CD14-positive monocyte (primary cell): Measurements from ENCODE around the gene MCF2L2. TPM values are rescaled to one million over a fixed set of nuclear protein-coding genes. Genes with fewer than 3 reads are reported as not detected.

Experiments used
- DNase-seq, 3 donors: peaks; one replicate each; pipeline ENCODE4 v3.0.0-alpha.2; 2011 to 2022
- H2AFZ ChIP-seq: 2 replicates; pipeline ENCODE4 v1.6.0; 2012; ENCODE audit warnings: mild to moderate bottlenecking, low read depth, low read length, inconsistent platforms; ENCODE audit not compliant: insufficient read depth, poor library complexity, severe bottlenecking
- H3K27ac ChIP-seq, 2 donors: 1 replicate in 1 of 2; 2 replicates in 1 of 2; pipeline ENCODE4 v1.5.1; 2012 to 2013; ENCODE audit warnings: low read length in 2 of 2, control low read depth in 1 of 2, inconsistent platforms in 1 of 2, low read depth in 1 of 2, mild to moderate bottlenecking in 1 of 2
- H3K27me3 ChIP-seq, 2 donors: one replicate each; pipeline versions ENCODE4 v1.6.0 to v1.6.1; 2011 to 2013; ENCODE audit warnings: low read length in 2 of 2; ENCODE audit not compliant: control insufficient read depth in 2 of 2, insufficient read depth in 2 of 2
- H3K36me3 ChIP-seq, 2 donors: replicated peaks in 1 of 2; 1 replicate in 1 of 2; 2 replicates in 1 of 2; pipeline versions ENCODE4 v1.5.1 to v1.6.1; 2012 to 2013; ENCODE audit warnings: low read length in 2 of 2, control low read depth in 1 of 2, inconsistent platforms in 1 of 2, mild to moderate bottlenecking in 1 of 2; ENCODE audit not compliant: insufficient read depth in 2 of 2, control insufficient read depth in 1 of 2
- H3K4me1 ChIP-seq, 2 donors: 1 replicate in 1 of 2; 2 replicates in 1 of 2; pipeline versions ENCODE4 v1.5.1 to v1.6.1; 2012 to 2013; ENCODE audit warnings: low read length in 2 of 2, control low read depth in 1 of 2, inconsistent platforms in 1 of 2, mild to moderate bottlenecking in 1 of 2, moderate library complexity in 1 of 2; ENCODE audit not compliant: insufficient read depth in 2 of 2, control insufficient read depth in 1 of 2
- H3K4me2 ChIP-seq: replicated peaks from 2 replicates; pipeline ENCODE3; 2012; ENCODE audit warnings: low read length, moderate library complexity, mild to moderate bottlenecking; ENCODE audit not compliant: poor library complexity, severe bottlenecking; ENCODE audit errors: extremely low read depth
- H3K4me3 ChIP-seq, 3 experiments: fragments of 200-600 bp in 1 of 3; sonication (generic) in 1 of 3; replicated peaks in 1 of 3; 1 replicate in 2 of 3; 2 replicates in 1 of 3; pipeline ENCODE4 v1.5.1; 2011 to 2013; ENCODE audit warnings: low read length in 3 of 3, mild to moderate bottlenecking in 3 of 3, control low read depth in 2 of 3, low read depth in 2 of 3, inconsistent platforms in 1 of 3, moderate library complexity in 1 of 3
- H3K79me2 ChIP-seq: 2 replicates; pipeline ENCODE4 v1.6.0; 2012; ENCODE audit warnings: mild to moderate bottlenecking, control low read depth, inconsistent platforms, low read length, moderate library complexity; ENCODE audit not compliant: insufficient read depth
- H3K9ac ChIP-seq: 2 replicates; pipeline ENCODE4 v1.6.0; 2017; ENCODE audit warnings: low read length, mild to moderate bottlenecking; ENCODE audit not compliant: insufficient read depth, poor library complexity, severe bottlenecking
- H3K9me3 ChIP-seq, 2 donors: replicated peaks in 1 of 2; 1 replicate in 1 of 2; 2 replicates in 1 of 2; pipeline versions ENCODE4 v1.5.1 to v1.6.1; 2012 to 2013; ENCODE audit warnings: low read length in 2 of 2, control low read depth in 1 of 2; ENCODE audit not compliant: control insufficient read depth in 1 of 2, insufficient read depth in 1 of 2
- H4K20me1 ChIP-seq: 2 replicates; pipeline ENCODE4 v1.6.0; 2012; ENCODE audit warnings: mild to moderate bottlenecking, low read length, control low read depth, moderate library complexity; ENCODE audit not compliant: insufficient read depth
- H3K27ac Mint-ChIP-seq, 7 donors: one replicate each; pipeline ENCODE4 v1.8.0; 2020; ENCODE audit warnings: mild to moderate bottlenecking in 7 of 7, mixed read lengths in 7 of 7, moderate library complexity in 6 of 7, inconsistent platforms in 2 of 7
- H3K27me3 Mint-ChIP-seq, 3 donors: one replicate each; pipeline ENCODE4 v1.8.0; 2021 to 2022; ENCODE audit warnings: low read depth in 3 of 3, mild to moderate bottlenecking in 3 of 3, mixed read lengths in 3 of 3, moderate library complexity in 3 of 3, inconsistent platforms in 1 of 3
- H3K36me3 Mint-ChIP-seq, 2 donors: one replicate each; pipeline ENCODE4 v1.8.0; 2020; ENCODE audit warnings: mixed read lengths in 2 of 2, inconsistent platforms in 1 of 2, mild to moderate bottlenecking in 1 of 2
- H3K4me1 Mint-ChIP-seq: one replicate; pipeline ENCODE4 v1.8.0; 2020; ENCODE audit warnings: mild to moderate bottlenecking, mixed read lengths
- H3K4me3 Mint-ChIP-seq, 2 donors: one replicate each; pipeline ENCODE4 v1.8.0; 2020; ENCODE audit warnings: mild to moderate bottlenecking in 2 of 2, mixed read lengths in 2 of 2, moderate library complexity in 1 of 2
- H3K9me3 Mint-ChIP-seq, 7 donors: one replicate each; pipeline ENCODE4 v1.8.0; 2020 to 2022; ENCODE audit warnings: mixed read lengths in 7 of 7, mild to moderate bottlenecking in 6 of 7, moderate library complexity in 6 of 7, inconsistent platforms in 2 of 7
- CTCF ChIP-seq: fragments of 200-600 bp; IDR thresholded peaks from one replicate; pipeline ENCODE4 v1.8.0; 2022; ENCODE audit warnings: antibody characterized with exemption, mild to moderate bottlenecking
- WGBS: methylation state at CpG from one replicate; pipeline ENCODE4 v1.1.5; 2013; ENCODE audit warnings: missing lambda C conversion rate; ENCODE audit not compliant: insufficient coverage; 5-methylcytosine and 5-hydroxymethylcytosine counted together
- intact Hi-C, 2 donors: fragments of 100-400 bp; cut with micrococcal nuclease; formaldehyde crosslinking; loops; one replicate each; pipeline versions ENCODE4 v1.15.0 to v1.15.1; 2023
- polyA plus RNA-seq, 3 donors: library from polyadenylated mRNA; depleted of rRNA in 1 of 3; unstranded in 2 of 3; stranded (reverse) in 1 of 3; fragments of 300-500 nt in 2 of 3; fragments of >200 nt in 1 of 3; fragmentation: Illumina TruSeq in 2 of 3; gene quantifications; 1 replicate in 2 of 3; 2 replicates in 1 of 3; pipeline ENCODE4 v1.2.3, GENCODE V29; 2012 to 2021

Gene MCF2L2
- polyA plus RNA-seq, 3 donors = 0.01 to 0.13 TPM; not detected in 1

GRCh38 chr3:183151086-183151485, 277.3 kb downstream of the MCF2L2 start:
- Histone ChIP-seq H4K20me1 (no peaks in the 10 kb centered on the region), H3K4me3 (no peak overlapping the region), H3K4me1 (peaks cover 0 to 2% of the 10 kb centered on the region in 2 donors), H3K27ac (no peak overlapping the region), H3K79me2 (no peaks in the 10 kb centered on the region), H3K9me3 (no peaks in the 10 kb centered on the region), H3K4me2 (no peak overlapping the region), H3K9ac (no peak overlapping the region), H2AFZ (no peak overlapping the region), H3K36me3 (no peaks in the 10 kb centered on the region), H3K27me3 (no peaks in the 10 kb centered on the region)
- no peak overlapping the region for H3K27ac Mint-ChIP-seq
- no peak overlapping the region for H3K4me3 Mint-ChIP-seq
- no peaks in the 10 kb centered on the region for H3K9me3 Mint-ChIP-seq
- H3K36me3 Mint-ChIP-seq = no peaks in the 10 kb centered on the region
- intact Hi-C loops = no loop called here
- no peak for TF ChIP-seq CTCF
- DNase-seq = no peak
- WGBS = 100% methylated on average over 1 of the region's 3 CpGs
- peaks cover 0 to 3% (median 2%) of the 10 kb centered on the region in 3 donors for H3K27me3 Mint-ChIP-seq
- H3K4me1 Mint-ChIP-seq = peaks cover 9% of the 10 kb centered on the region

- intact Hi-C loops = no loop called here
- H3K36me3 Mint-ChIP-seq = no peaks in the 10 kb centered on the region
- Histone ChIP-seq H3K27ac (no peak overlapping the region), H3K4me1 (peaks cover 0 to 2% of the 10 kb centered on the region in 2 donors), H2AFZ (no peak overlapping the region), H3K36me3 (no peaks in the 10 kb centered on the region), H3K27me3 (no peaks in the 10 kb centered on the region), H3K4me3 (no peak overlapping the region), H3K9me3 (no peaks in the 10 kb centered on the region), H3K9ac (no peak overlapping the region), H4K20me1 (no peaks in the 10 kb centered on the region), H3K4me2 (no peak overlapping the region), H3K79me2 (no peaks in the 10 kb centered on the region)
- peak overlapping the region in 1 of 7 donors; percentile 10 for H3K27ac Mint-ChIP-seq
- no peaks in the 10 kb centered on the region for H3K9me3 Mint-ChIP-seq
- DNase-seq = peak in 1 of 3 donors; percentile 37
- H3K27me3 Mint-ChIP-seq = peaks cover 0 to 2% (median 1%) of the 10 kb centered on the region in 3 donors
- TF ChIP-seq CTCF = no peak
- H3K4me1 Mint-ChIP-seq = peaks cover 9% of the 10 kb centered on the region
- H3K4me3 Mint-ChIP-seq = no peak overlapping the region
- 43% methylated on average over 2 of the region's 5 CpGs for WGBS
These were observed 278.3 kb downstream of the MCF2L2 start for GRCh38 chr3:183149915-183150750.
